WTC11 (cell line): ENCODE measurements around the gene NDUFS3. TPM values are rescaled to one million over a fixed set of nuclear protein-coding genes. Genes with fewer than 3 reads are reported as not detected.

Experiments
- ATAC-seq: fragments of 200-7000 bp; cut with Tn5 transposase; 2 replicates; pipeline ENCODE4 v1.10.0; 2021; ENCODE audit warnings: mild to moderate bottlenecking, moderate library complexity
- CTCF ChIA-PET: fragments of 300-600 bp; sonication (Branson Sonifier 250); formaldehyde crosslinking; loops from one replicate; lab custom pipeline; 2021; ENCODE audit warnings: antibody characterized with exemption; lab: Charles Lee
- POLR2A ChIA-PET: fragments of 350-600 bp; sonication (Branson Sonifier 250); formaldehyde crosslinking; loops from one replicate; lab custom pipeline; 2021; ENCODE audit warnings: antibody characterized with exemption; lab: Charles Lee
- DNase-seq: peaks from one replicate; pipeline ENCODE4 v3.0.0; 2021; ENCODE audit warnings: low spot score
- H3K27ac Mint-ChIP-seq: 2 replicates; pipeline ENCODE4 v1.8.0; 2021; ENCODE audit warnings: mixed read lengths
- H3K27me3 Mint-ChIP-seq: 2 replicates; pipeline ENCODE4 v1.8.0; 2021; ENCODE audit warnings: low read depth, mild to moderate bottlenecking, moderate library complexity, mixed read lengths
- H3K36me3 Mint-ChIP-seq: 2 replicates; pipeline ENCODE4 v1.8.0; 2021; ENCODE audit warnings: mixed read lengths
- H3K4me1 Mint-ChIP-seq: 2 replicates; pipeline ENCODE4 v1.8.0; 2022; ENCODE audit warnings: mixed read lengths
- H3K4me3 Mint-ChIP-seq: 2 replicates; pipeline ENCODE4 v1.8.0; 2021; ENCODE audit warnings: mild to moderate bottlenecking, moderate library complexity, mixed read lengths
- H3K9me3 Mint-ChIP-seq: 2 replicates; pipeline ENCODE4 v1.8.0; 2021; ENCODE audit warnings: mixed read lengths
- EMX1 ChIP-seq: fragments of 250-450 bp; sonication (Bioruptor Pico); IDR thresholded peaks from 2 replicates; pipeline ENCODE4 v1.8.0; 2021; ENCODE audit warnings: mild to moderate bottlenecking
- ETV6 ChIP-seq: sonication (generic); formaldehyde crosslinking; IDR thresholded peaks from 2 replicates; pipeline ENCODE4 v1.8.1; 2022; ENCODE audit warnings: mild to moderate bottlenecking, missing genetic modification reagents
- FOXP1 ChIP-seq: sonication (generic); formaldehyde crosslinking; IDR thresholded peaks from 2 replicates; pipeline ENCODE4 v1.8.0; 2022; ENCODE audit warnings: missing genetic modification reagents, mild to moderate bottlenecking, moderate library complexity, borderline replicate concordance
- HMGA2 ChIP-seq: fragments of 250-450 bp; sonication (Bioruptor Pico); IDR thresholded peaks from 2 replicates; pipeline ENCODE4 v1.4.0; 2021; ENCODE audit warnings: mild to moderate bottlenecking, moderate library complexity
- JUN ChIP-seq: sonication (generic); formaldehyde crosslinking; IDR thresholded peaks from 2 replicates; pipeline ENCODE4 v1.8.0; 2023; ENCODE audit warnings: mild to moderate bottlenecking, missing genetic modification reagents
- MXD4 ChIP-seq: fragments of 250-450 bp; sonication (Bioruptor Pico); IDR thresholded peaks from 2 replicates; pipeline ENCODE4 v1.8.0; 2021; ENCODE audit warnings: mild to moderate bottlenecking, moderate library complexity, borderline replicate concordance
- NFATC4 ChIP-seq: fragments of 250-450 bp; sonication (Bioruptor Pico); IDR thresholded peaks from 2 replicates; pipeline ENCODE4 v1.9.0; 2021; ENCODE audit warnings: mild to moderate bottlenecking
- NFE2L1 ChIP-seq: sonication (generic); formaldehyde crosslinking; IDR thresholded peaks from 2 replicates; pipeline ENCODE4 v1.8.1; 2023; ENCODE audit warnings: missing genetic modification reagents
- SMAD3 ChIP-seq: sonication (generic); formaldehyde crosslinking; IDR thresholded peaks from 2 replicates; pipeline ENCODE4 v1.8.0; 2022; ENCODE audit warnings: missing genetic modification reagents, mild to moderate bottlenecking, borderline replicate concordance
- ZNF121 ChIP-seq: sonication (generic); formaldehyde crosslinking; IDR thresholded peaks from 2 replicates; pipeline ENCODE4 v1.8.0; 2023; ENCODE audit warnings: missing genetic modification reagents
- ZNF219 ChIP-seq: sonication (generic); formaldehyde crosslinking; IDR thresholded peaks from 2 replicates; pipeline ENCODE4 v1.8.0; 2023; ENCODE audit warnings: missing genetic modification reagents, mild to moderate bottlenecking, borderline replicate concordance
- ZNF416 ChIP-seq: fragments of 250-450 bp; sonication (Bioruptor Pico); IDR thresholded peaks from 2 replicates; pipeline ENCODE4 v1.9.0; 2021; ENCODE audit warnings: mild to moderate bottlenecking, inconsistent platforms
- total RNA-seq: library from RNA; stranded (reverse); gene quantifications from 3 replicates; pipeline ENCODE4 v1.2.3, GENCODE V29; 2021
- TF ChIP-seq, protein P1 (sequence below): sonication (generic); formaldehyde crosslinking; IDR thresholded peaks from 2 replicates; pipeline ENCODE4 v1.8.0; 2023; ENCODE audit warnings: mild to moderate bottlenecking, missing genetic modification reagents
- TF ChIP-seq, protein P2 (sequence below): sonication (generic); formaldehyde crosslinking; IDR thresholded peaks from 2 replicates; pipeline ENCODE4 v1.8.1; 2022; ENCODE audit warnings: missing genetic modification reagents, borderline replicate concordance
- TF ChIP-seq, protein P3 (sequence below): sonication (generic); formaldehyde crosslinking; conservative IDR thresholded peaks from 2 replicates; pipeline ENCODE4 v1.8.1; 2022; ENCODE audit warnings: mild to moderate bottlenecking, missing genetic modification reagents
- TF ChIP-seq, protein P4 (sequence below): fragments of 250-450 bp; sonication (Bioruptor Pico); conservative IDR thresholded peaks from 2 replicates; pipeline ENCODE4 v1.9.0; 2021; ENCODE audit warnings: mild to moderate bottlenecking
- TF ChIP-seq, protein P5 (sequence below): sonication (generic); formaldehyde crosslinking; IDR thresholded peaks from 2 replicates; pipeline ENCODE4 v1.8.1; 2023; ENCODE audit warnings: mild to moderate bottlenecking, moderate library complexity, missing genetic modification reagents
- TF ChIP-seq, protein P6 (sequence below): sonication (generic); formaldehyde crosslinking; conservative IDR thresholded peaks from 2 replicates; pipeline ENCODE4 v1.8.1; 2023; ENCODE audit warnings: mild to moderate bottlenecking, low read depth, missing genetic modification reagents, moderate library complexity
- TF ChIP-seq, protein P7 (sequence below): sonication (generic); formaldehyde crosslinking; IDR thresholded peaks from 2 replicates; pipeline ENCODE4 v1.8.1; 2023; ENCODE audit warnings: mild to moderate bottlenecking, missing genetic modification reagents, moderate library complexity

The NDUFS3 gene
- total RNA-seq, 1 experiment from 2014 or later = 140 TPM

DNA sequence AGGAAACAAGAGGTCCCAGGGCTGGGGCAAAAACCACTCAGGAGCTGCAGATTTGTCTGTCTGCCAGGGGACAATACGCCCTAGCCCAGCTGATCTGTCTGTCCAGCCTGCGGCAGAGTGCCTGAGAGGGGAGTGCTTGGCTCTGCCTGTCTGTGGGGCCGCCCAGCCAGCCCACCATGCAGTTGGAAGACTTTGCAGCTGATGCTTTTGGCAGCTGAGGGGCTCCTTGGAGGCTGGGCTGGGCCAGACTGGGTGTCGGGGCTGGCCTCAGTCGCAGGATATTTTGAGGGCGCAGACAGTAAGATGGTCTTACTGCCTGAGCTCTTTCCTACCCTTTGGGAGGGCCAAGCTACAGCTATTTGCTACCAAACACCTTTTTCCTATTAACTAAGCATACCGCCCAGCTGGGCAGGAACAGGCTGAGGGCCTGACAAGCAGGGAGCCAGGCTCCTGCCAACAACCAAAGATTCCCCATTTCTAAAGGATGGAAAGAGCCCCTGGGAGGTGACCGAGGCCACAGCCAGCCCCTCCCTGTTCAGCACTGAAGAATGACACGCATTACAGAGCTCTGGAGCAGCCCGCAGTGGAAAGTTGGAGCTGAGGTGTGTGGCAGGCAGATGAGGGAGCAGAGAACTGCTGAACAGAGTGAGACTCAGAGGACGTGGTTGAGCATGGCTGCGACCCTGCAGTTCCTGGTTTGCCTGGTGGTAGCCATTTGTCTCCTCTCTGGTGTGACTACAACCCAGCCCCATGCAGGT, 7.4 kb downstream of the NDUFS3 start, which contains the start of gene FAM180B:
TSS of gene FAM180B (plus strand) at position 581 of the 758 bp plus-strand sequence. CDS start at position 672, 91 bp downstream.
- no peaks in the 10 kb centered on the region for H3K9me3 Mint-ChIP-seq
- H3K27ac Mint-ChIP-seq = no peak within 1 kb of the TSS; the same call in 1 of the 2 replicates
- ChIA-PET POLR2A (no interaction called here), CTCF (no interaction called here)
- H3K4me3 Mint-ChIP-seq = no peak within 1 kb of the TSS
- H3K36me3 Mint-ChIP-seq = peaks cover 37% of the 10 kb centered on the region
- ATAC-seq (no peak), DNase-seq (no peak)
- H3K27me3 Mint-ChIP-seq = peaks cover 20% of the 10 kb centered on the region
- H3K4me1 Mint-ChIP-seq = no peaks in the 10 kb centered on the region
- no peak for TF ChIP-seq MXD4 (CRISPR knock-in tag)
- no peak for TF ChIP-seq NFATC4 (CRISPR knock-in tag)
- TF ChIP-seq, protein P1, sequence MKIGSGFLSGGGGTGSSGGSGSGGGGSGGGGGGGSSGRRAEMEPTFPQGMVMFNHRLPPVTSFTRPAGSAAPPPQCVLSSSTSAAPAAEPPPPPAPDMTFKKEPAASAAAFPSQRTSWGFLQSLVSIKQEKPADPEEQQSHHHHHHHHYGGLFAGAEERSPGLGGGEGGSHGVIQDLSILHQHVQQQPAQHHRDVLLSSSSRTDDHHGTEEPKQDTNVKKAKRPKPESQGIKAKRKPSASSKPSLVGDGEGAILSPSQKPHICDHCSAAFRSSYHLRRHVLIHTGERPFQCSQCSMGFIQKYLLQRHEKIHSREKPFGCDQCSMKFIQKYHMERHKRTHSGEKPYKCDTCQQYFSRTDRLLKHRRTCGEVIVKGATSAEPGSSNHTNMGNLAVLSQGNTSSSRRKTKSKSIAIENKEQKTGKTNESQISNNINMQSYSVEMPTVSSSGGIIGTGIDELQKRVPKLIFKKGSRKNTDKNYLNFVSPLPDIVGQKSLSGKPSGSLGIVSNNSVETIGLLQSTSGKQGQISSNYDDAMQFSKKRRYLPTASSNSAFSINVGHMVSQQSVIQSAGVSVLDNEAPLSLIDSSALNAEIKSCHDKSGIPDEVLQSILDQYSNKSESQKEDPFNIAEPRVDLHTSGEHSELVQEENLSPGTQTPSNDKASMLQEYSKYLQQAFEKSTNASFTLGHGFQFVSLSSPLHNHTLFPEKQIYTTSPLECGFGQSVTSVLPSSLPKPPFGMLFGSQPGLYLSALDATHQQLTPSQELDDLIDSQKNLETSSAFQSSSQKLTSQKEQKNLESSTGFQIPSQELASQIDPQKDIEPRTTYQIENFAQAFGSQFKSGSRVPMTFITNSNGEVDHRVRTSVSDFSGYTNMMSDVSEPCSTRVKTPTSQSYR (CRISPR knock-in tag) = no peak
- no peak for TF ChIP-seq SMAD3 (CRISPR knock-in tag)
- TF ChIP-seq FOXP1 = no peak
- TF ChIP-seq, protein P2, sequence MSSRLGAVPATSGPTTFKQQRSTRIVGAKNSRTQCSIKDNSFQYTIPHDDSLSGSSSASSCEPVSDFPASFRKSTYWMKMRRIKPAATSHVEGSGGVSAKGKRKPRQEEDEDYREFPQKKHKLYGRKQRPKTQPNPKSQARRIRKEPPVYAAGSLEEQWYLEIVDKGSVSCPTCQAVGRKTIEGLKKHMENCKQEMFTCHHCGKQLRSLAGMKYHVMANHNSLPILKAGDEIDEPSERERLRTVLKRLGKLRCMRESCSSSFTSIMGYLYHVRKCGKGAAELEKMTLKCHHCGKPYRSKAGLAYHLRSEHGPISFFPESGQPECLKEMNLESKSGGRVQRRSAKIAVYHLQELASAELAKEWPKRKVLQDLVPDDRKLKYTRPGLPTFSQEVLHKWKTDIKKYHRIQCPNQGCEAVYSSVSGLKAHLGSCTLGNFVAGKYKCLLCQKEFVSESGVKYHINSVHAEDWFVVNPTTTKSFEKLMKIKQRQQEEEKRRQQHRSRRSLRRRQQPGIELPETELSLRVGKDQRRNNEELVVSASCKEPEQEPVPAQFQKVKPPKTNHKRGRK = no peak
- TF ChIP-seq, protein P3, sequence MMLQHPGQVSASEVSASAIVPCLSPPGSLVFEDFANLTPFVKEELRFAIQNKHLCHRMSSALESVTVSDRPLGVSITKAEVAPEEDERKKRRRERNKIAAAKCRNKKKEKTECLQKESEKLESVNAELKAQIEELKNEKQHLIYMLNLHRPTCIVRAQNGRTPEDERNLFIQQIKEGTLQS = no peak
- no peak for TF ChIP-seq ZNF219
- TF ChIP-seq, protein P4, sequence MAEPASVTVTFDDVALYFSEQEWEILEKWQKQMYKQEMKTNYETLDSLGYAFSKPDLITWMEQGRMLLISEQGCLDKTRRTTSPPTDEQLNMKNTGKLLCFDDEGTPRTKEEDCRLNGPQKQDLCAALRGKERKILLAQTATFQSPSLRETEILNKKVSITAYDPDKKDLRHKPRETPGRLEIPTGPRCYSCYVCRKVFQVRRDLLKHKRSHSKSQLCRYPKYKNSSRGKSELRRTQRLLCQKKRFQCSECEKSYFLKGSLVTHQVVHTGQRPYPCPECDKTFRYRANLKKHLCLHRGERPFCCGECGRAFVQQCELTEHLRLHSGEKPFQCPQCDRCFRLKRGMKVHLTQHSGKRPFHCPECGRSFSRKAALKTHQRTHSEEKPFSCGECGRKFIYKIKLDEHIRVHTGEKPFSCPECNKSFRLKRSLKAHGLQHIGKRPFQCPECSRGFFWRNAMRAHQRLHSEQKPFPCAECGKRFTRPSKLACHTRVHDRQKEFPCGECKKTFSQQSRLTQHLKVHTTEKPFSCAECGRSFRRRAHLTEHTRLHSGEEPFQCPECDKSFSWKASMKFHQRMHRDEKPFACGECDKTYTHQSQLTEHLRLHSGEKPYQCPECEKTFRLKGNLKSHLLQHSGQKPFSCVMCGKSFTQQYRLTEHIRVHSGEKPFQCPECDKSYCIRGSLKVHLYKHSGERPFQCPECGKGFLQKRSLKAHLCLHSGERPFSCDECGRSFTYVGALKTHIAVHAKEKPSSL (CRISPR knock-in tag) = no peak
- TF ChIP-seq JUN (CRISPR knock-in tag) = no peak
- no peak for TF ChIP-seq NFE2L1 (CRISPR knock-in tag)
- TF ChIP-seq, protein P5, sequence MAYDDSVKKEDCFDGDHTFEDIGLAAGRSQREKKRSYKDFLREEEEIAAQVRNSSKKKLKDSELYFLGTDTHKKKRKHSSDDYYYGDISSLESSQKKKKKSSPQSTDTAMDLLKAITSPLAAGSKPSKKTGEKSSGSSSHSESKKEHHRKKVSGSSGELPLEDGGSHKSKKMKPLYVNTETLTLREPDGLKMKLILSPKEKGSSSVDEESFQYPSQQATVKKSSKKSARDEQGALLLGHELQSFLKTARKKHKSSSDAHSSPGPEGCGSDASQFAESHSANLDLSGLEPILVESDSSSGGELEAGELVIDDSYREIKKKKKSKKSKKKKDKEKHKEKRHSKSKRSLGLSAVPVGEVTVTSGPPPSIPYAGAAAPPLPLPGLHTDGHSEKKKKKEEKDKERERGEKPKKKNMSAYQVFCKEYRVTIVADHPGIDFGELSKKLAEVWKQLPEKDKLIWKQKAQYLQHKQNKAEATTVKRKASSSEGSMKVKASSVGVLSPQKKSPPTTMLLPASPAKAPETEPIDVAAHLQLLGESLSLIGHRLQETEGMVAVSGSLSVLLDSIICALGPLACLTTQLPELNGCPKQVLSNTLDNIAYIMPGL (CRISPR knock-in tag) = no peak
- TF ChIP-seq ETV6 (CRISPR knock-in tag) = no peak
- TF ChIP-seq, protein P6, sequence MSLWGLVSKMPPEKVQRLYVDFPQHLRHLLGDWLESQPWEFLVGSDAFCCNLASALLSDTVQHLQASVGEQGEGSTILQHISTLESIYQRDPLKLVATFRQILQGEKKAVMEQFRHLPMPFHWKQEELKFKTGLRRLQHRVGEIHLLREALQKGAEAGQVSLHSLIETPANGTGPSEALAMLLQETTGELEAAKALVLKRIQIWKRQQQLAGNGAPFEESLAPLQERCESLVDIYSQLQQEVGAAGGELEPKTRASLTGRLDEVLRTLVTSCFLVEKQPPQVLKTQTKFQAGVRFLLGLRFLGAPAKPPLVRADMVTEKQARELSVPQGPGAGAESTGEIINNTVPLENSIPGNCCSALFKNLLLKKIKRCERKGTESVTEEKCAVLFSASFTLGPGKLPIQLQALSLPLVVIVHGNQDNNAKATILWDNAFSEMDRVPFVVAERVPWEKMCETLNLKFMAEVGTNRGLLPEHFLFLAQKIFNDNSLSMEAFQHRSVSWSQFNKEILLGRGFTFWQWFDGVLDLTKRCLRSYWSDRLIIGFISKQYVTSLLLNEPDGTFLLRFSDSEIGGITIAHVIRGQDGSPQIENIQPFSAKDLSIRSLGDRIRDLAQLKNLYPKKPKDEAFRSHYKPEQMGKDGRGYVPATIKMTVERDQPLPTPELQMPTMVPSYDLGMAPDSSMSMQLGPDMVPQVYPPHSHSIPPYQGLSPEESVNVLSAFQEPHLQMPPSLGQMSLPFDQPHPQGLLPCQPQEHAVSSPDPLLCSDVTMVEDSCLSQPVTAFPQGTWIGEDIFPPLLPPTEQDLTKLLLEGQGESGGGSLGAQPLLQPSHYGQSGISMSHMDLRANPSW = no peak
- TF ChIP-seq, protein P7, sequence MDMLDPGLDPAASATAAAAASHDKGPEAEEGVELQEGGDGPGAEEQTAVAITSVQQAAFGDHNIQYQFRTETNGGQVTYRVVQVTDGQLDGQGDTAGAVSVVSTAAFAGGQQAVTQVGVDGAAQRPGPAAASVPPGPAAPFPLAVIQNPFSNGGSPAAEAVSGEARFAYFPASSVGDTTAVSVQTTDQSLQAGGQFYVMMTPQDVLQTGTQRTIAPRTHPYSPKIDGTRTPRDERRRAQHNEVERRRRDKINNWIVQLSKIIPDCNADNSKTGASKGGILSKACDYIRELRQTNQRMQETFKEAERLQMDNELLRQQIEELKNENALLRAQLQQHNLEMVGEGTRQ (CRISPR knock-in tag) = no peak
- TF ChIP-seq HMGA2 (CRISPR knock-in tag) = no peak
- TF ChIP-seq ZNF416 (CRISPR knock-in tag) = no peak
- TF ChIP-seq EMX1 (CRISPR knock-in tag) = no peak
- TF ChIP-seq ZNF121 = no peak
- TF ChIP-seq, all 79 proteins: peak for 0
